ENCODE measurements around the gene TRIM52. TPM values are rescaled to one million over a fixed set of nuclear protein-coding genes. Genes with fewer than 3 reads are reported as not detected.

The TRIM52 gene
- total and polyA plus RNA-seq, 9 of the 15 experiments (the other 6 are each of a cell fraction or from before 2014, with no cell fraction given): 3.3 to 21.9 (median 13.5) TPM

DNA sequence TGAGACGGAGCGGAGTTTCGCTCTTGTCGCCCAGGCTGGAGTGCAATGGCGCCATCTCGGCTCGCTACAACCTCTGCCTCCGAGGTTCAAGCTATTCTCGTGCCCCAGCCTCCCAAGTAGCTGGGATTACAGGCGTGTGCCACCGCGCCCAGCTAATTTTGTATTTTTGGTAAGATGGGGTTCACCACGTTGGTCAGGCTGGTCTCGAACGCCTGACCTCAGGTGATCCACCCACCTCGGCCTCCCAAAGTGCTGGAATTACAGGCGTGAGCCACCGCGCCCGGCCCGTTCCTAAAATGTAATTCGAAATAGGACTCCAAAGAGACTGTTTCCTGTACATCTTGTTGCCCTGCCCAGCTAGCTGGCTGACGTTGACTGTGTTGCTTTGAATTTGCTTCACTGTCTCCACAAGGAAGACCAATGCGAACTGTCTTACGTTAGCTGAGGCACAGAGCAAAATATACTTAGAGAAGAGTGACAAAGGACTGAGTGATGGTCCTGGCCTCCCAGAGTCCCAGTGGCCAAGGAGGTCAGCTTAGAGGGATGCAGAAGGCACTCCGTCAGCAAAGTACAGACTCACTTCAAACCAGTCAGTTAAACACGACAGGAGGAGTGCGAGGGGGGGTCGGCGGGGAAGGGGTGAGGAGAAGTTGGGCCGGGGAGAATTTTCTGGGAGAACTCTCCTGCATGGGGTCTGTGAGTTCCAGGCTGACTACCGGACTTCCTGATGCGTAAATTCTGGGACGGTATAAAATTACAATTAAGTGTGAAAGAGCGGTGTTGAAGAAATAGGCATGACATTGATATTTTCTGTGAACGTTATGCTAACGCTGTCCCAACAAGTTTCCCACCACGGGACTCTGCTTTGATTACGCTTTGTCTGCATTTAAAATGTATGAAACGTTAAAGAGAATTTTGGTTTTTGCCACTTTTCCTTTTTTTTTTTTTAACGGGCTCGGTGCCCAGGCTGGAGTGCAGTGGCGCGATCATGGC, 44.6 kb downstream of the TRIM52 start (continued):
- TF ChIP-seq, protein P1, sequence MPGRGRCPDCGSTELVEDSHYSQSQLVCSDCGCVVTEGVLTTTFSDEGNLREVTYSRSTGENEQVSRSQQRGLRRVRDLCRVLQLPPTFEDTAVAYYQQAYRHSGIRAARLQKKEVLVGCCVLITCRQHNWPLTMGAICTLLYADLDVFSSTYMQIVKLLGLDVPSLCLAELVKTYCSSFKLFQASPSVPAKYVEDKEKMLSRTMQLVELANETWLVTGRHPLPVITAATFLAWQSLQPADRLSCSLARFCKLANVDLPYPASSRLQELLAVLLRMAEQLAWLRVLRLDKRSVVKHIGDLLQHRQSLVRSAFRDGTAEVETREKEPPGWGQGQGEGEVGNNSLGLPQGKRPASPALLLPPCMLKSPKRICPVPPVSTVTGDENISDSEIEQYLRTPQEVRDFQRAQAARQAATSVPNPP (IDR thresholded peaks at IDR 0.05; ENCODE audit: borderline replicate concordance, insufficient read depth, insufficient read length): no peak
- TF ChIP-seq JUND (IDR thresholded peaks at IDR 0.05; ENCODE audit: borderline replicate concordance, low read depth, low read length) (no peak), JUND (tag; IDR thresholded peaks at IDR 0.05; ENCODE audit: borderline replicate concordance, low read depth, low read length) (no peak), HDAC2 (IDR thresholded peaks at IDR 0.05) (peak; percentile 83), TRIM28 (IDR thresholded peaks at IDR 0.05) (peak; percentile 95), KAT8 (IDR thresholded peaks at IDR 0.05; ENCODE audit: low read depth) (no peak), HNRNPLL (IDR thresholded peaks at IDR 0.05; ENCODE audit: low read depth, low read length, poor library complexity, severe bottlenecking) (peak; percentile 28), BHLHE40 (IDR thresholded peaks at IDR 0.05; ENCODE audit: low read length) (0 out of 2 replicates have a peak, but pooled peaks have one; percentile 36), STAT5A (IDR thresholded peaks at IDR 0.05; ENCODE audit: borderline replicate concordance, low read length) (no peak), HNRNPL (IDR thresholded peaks at IDR 0.05; ENCODE audit: low read depth, low read length) (no peak), ZNF316 (IDR thresholded peaks at IDR 0.05) (no peak), MAFG (tag; conservative IDR thresholded peaks at IDR 0.05) (no peak), ZNF324 (CRISPR knock-in tag; IDR thresholded peaks at IDR 0.05) (no peak), POLR2A (conservative IDR thresholded peaks at IDR 0.05) (peak; percentile 58; the same call in 1 of the 2 replicates)
- TF ChIP-seq, protein P2, sequence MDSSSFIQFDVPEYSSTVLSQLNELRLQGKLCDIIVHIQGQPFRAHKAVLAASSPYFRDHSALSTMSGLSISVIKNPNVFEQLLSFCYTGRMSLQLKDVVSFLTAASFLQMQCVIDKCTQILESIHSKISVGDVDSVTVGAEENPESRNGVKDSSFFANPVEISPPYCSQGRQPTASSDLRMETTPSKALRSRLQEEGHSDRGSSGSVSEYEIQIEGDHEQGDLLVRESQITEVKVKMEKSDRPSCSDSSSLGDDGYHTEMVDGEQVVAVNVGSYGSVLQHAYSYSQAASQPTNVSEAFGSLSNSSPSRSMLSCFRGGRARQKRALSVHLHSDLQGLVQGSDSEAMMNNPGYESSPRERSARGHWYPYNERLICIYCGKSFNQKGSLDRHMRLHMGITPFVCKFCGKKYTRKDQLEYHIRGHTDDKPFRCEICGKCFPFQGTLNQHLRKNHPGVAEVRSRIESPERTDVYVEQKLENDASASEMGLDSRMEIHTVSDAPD (CRISPR knock-in tag; IDR thresholded peaks at IDR 0.05): no peak
- TF ChIP-seq, protein P3, sequence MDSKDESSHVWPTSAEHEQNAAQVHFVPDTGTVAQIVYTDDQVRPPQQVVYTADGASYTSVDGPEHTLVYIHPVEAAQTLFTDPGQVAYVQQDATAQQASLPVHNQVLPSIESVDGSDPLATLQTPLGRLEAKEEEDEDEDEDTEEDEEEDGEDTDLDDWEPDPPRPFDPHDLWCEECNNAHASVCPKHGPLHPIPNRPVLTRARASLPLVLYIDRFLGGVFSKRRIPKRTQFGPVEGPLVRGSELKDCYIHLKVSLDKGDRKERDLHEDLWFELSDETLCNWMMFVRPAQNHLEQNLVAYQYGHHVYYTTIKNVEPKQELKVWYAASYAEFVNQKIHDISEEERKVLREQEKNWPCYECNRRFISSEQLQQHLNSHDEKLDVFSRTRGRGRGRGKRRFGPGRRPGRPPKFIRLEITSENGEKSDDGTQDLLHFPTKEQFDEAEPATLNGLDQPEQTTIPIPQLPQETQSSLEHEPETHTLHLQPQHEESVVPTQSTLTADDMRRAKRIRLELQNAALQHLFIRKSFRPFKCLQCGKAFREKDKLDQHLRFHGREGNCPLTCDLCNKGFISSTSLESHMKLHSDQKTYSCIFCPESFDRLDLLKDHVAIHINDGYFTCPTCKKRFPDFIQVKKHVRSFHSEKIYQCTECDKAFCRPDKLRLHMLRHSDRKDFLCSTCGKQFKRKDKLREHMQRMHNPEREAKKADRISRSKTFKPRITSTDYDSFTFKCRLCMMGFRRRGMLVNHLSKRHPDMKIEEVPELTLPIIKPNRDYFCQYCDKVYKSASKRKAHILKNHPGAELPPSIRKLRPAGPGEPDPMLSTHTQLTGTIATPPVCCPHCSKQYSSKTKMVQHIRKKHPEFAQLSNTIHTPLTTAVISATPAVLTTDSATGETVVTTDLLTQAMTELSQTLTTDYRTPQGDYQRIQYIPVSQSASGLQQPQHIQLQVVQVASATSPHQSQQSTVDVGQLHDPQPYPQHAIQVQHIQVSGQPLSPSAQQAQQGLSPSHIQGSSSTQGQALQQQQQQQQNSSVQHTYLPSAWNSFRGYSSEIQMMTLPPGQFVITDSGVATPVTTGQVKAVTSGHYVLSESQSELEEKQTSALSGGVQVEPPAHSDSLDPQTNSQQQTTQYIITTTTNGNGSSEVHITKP (IDR thresholded peaks at IDR 0.05; ENCODE audit: partially characterized antibody): peak; percentile 11
